ENCODE data around the gene GATA6. TPM values are rescaled to one million over a fixed set of nuclear protein-coding genes. Genes with fewer than 3 reads are reported as not detected.
A peak's percentile ranks its signal among the peaks of the same experiment; 100 is the strongest.
"Not testable (repeated sequence)": the region's sequence is repeated elsewhere in the genome, so short reads cannot be mapped to it uniquely, and the experiment has no call there.

GATA6 gene
- total RNA-seq, 1 donor from 2014 or later = 60.9 TPM

DNA sequence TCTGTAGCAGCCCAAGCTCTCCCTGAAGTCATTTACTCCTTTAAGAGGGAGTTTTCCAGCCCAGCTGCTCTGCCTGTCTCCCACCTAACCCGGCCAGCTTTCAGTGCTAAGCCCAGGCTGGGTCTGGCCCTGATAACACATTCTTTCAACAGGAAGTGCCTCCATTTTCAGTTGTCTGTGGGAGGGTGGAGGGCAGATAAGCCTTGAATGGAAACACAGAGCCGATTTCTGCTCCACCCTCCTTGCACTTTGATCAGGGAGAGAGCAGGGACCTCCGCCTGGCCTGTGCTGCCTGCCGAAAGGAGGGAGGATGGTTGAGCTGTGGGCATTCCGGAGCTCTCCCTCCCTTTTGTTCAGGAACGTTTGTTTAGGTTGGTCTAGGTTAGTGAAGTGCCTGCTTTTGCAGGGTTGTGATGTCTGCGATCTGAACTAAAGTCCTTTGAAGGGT lies 24.8 kb downstream of the GATA6 start:
- TF ChIP-seq, protein P1, sequence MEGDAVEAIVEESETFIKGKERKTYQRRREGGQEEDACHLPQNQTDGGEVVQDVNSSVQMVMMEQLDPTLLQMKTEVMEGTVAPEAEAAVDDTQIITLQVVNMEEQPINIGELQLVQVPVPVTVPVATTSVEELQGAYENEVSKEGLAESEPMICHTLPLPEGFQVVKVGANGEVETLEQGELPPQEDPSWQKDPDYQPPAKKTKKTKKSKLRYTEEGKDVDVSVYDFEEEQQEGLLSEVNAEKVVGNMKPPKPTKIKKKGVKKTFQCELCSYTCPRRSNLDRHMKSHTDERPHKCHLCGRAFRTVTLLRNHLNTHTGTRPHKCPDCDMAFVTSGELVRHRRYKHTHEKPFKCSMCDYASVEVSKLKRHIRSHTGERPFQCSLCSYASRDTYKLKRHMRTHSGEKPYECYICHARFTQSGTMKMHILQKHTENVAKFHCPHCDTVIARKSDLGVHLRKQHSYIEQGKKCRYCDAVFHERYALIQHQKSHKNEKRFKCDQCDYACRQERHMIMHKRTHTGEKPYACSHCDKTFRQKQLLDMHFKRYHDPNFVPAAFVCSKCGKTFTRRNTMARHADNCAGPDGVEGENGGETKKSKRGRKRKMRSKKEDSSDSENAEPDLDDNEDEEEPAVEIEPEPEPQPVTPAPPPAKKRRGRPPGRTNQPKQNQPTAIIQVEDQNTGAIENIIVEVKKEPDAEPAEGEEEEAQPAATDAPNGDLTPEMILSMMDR (IDR thresholded peaks at IDR 0.05; ENCODE audit: borderline replicate concordance) = no peak
- Histone ChIP-seq H3K27ac (replicated peaks) (peak overlapping the region; percentile 100), H3K27me3 (ENCODE audit: low read depth) (no peaks in the 10 kb centered on the region), H3K4me1 (peaks cover 100% of the 10 kb centered on the region), H3K4me3 (peak overlapping the region; percentile 49), H3K9me3 (replicated peaks) (no peaks in the 10 kb centered on the region), H3K36me3 (peaks cover 6% of the 10 kb centered on the region)
- no peak for DNase-seq
- intact Hi-C loops (cut with micrococcal nuclease) = no loop called here

DNA sequence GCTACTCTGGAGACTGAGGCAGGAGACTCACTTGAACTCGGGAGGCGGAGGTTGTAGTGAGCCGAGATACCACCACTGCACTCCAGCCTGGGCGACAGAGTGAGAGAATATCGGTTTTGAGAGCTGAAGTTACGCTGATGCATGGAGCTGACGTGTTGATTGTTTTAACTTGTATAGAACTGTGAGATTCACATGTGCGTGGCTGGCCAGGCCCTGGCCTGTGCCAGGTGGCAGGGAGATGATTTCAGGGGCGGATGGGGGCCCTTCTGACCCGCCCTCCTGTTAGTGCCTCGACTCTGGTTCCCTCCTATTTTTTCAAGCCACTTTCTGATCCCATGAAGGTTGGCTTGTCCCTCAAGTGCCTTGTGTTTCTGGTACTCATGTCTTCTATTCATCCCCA lies 25.7 kb downstream of the GATA6 start:
- no peak for DNase-seq
- Histone ChIP-seq H3K9me3 (replicated peaks) (no peaks in the 10 kb centered on the region), H3K36me3 (peaks cover 6% of the 10 kb centered on the region), H3K4me3 (peak overlapping the region; percentile 49), H3K27me3 (ENCODE audit: low read depth) (no peaks in the 10 kb centered on the region), H3K4me1 (peaks cover 100% of the 10 kb centered on the region), H3K27ac (replicated peaks) (peak overlapping the region; percentile 100)
- TF ChIP-seq, protein P1 (IDR thresholded peaks at IDR 0.05; ENCODE audit: borderline replicate concordance) = no peak
- intact Hi-C loops (cut with micrococcal nuclease) = no loop called here

DNA sequence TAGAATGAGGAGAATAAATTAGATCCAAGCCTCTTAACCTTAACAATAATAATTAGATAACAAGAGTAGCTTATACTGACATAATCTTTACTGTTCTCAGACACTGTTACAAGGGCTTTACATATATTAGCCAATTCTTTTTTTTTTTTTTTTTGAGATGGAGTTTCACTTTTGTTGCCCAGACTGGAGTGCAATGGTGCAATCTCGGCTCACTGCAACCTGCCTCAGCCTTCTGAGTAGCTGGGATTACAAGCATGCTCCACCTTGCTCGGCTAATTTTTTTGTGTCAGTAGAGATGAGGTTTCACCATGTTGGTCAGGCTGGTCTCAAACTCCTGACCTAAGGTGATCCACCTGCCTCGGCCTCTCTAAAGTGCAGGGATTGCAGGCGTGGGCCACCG lies 27.6 kb downstream of the GATA6 start:
- Histone ChIP-seq H3K36me3 (peaks cover 25% of the 10 kb centered on the region), H3K4me3 (peak overlapping the region; percentile 24), H3K27ac (replicated peaks) (peak overlapping the region; percentile 100), H3K4me1 (peaks cover 100% of the 10 kb centered on the region)
- H3K9me3 ChIP-seq (replicated peaks); H3K27me3 ChIP-seq (ENCODE audit: low read depth); intact Hi-C loops (cut with micrococcal nuclease); DNase-seq: not testable (repeated sequence)

DNA sequence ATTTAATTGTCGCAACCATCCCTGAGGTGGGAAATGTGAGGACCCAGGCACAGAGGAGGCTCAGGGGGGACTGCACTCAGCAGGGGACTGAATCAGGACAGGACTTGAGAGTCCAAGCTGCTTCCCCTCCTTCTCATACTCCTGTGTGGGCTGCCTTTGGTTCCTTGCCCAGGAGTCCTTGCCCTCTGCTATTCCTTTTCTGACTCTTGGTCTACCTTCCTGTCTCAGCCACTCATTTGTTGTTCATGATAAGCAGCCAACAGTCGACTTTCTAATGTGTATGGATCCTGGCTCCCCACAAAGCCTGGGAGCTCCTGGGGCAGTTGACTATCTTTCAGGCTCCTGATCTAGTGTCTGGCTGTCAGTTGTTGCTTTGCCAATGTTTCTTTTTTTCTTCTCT lies 28.3 kb downstream of the GATA6 start:
- Histone ChIP-seq H3K9me3 (replicated peaks) (no peaks in the 10 kb centered on the region), H3K27me3 (ENCODE audit: low read depth) (no peaks in the 10 kb centered on the region), H3K27ac (replicated peaks) (peak overlapping the region; percentile 100), H3K36me3 (peaks cover 32% of the 10 kb centered on the region), H3K4me3 (peak overlapping the region; percentile 24), H3K4me1 (peaks cover 100% of the 10 kb centered on the region)
- TF ChIP-seq, protein P1 (IDR thresholded peaks at IDR 0.05; ENCODE audit: borderline replicate concordance) = no peak
- intact Hi-C loops (cut with micrococcal nuclease) = no loop called here
- DNase-seq = no peak

DNA sequence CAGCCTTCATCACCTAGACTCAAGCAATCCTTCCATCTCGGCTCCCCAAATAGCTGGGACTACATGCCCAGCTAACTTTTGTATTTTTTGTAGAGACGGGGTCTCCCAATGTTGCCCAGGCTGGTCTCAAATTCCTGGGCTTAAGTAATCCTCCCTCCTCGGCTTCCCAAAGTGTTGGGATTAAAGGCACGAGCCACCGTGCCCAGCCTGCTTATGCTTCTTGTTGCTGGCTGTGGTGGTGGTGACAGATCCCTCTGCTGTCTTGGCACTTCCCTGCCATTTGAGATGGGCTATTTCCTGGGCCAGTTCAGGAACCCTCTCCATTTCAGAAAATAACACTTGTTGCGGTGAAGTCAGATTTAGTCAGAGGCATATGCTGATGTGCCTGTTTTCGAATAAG lies 28.8 kb downstream of the GATA6 start:
- peak overlapping the region; percentile 24 for H3K4me3 ChIP-seq
- peaks cover 100% of the 10 kb centered on the region for H3K4me1 ChIP-seq
- no peaks in the 10 kb centered on the region for H3K9me3 ChIP-seq (replicated peaks)
- peak overlapping the region; percentile 100 for H3K27ac ChIP-seq (replicated peaks)
- peaks cover 34% of the 10 kb centered on the region for H3K36me3 ChIP-seq
- no peak for DNase-seq
- intact Hi-C loops (cut with micrococcal nuclease) = no loop called here
- H3K27me3 ChIP-seq (ENCODE audit: low read depth) = no peaks in the 10 kb centered on the region
- TF ChIP-seq, protein P1 (IDR thresholded peaks at IDR 0.05; ENCODE audit: borderline replicate concordance) = no peak

DNA sequence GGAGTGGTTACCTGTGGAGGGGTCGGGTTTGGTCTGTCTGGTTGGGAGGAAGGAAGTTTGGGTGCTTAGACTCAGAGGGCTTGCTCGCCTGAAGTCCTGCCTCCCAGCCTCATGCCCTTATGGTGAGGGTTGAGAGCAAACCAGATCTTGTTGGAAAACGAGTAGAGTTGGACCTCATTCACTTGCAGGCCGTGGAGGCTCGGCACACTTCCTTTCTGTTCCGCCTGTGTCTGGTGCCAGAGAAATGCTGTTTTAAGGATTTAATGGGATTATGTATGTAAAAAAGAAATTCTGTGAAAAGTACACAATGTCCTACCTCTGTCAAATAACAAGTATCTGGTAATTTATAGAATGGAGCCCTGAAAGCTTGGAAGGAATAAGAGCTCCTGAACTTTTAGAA lies 29.6 kb downstream of the GATA6 start:
- Histone ChIP-seq H3K4me1 (peaks cover 99% of the 10 kb centered on the region), H3K36me3 (peaks cover 34% of the 10 kb centered on the region), H3K27me3 (ENCODE audit: low read depth) (no peaks in the 10 kb centered on the region), H3K9me3 (replicated peaks) (no peaks in the 10 kb centered on the region), H3K27ac (replicated peaks) (peak overlapping the region; percentile 100), H3K4me3 (no peak overlapping the region)
- DNase-seq = no peak
- TF ChIP-seq, protein P1 (IDR thresholded peaks at IDR 0.05; ENCODE audit: borderline replicate concordance) = no peak
- intact Hi-C loops (cut with micrococcal nuclease) = no loop called here
